Placental epithelial cell (primary cell): Measurements from ENCODE around the gene ANO5. TPM values are rescaled to one million over a fixed set of nuclear protein-coding genes. Genes with fewer than 3 reads are reported as not detected.

Experiments used
- total RNA-seq: library from RNA; depleted of rRNA; stranded (reverse); fragments of >200 nt; gene quantifications from 2 replicates; pipeline ENCODE4 v1.2.3, GENCODE V29; 2012

Gene ANO5, protein sequence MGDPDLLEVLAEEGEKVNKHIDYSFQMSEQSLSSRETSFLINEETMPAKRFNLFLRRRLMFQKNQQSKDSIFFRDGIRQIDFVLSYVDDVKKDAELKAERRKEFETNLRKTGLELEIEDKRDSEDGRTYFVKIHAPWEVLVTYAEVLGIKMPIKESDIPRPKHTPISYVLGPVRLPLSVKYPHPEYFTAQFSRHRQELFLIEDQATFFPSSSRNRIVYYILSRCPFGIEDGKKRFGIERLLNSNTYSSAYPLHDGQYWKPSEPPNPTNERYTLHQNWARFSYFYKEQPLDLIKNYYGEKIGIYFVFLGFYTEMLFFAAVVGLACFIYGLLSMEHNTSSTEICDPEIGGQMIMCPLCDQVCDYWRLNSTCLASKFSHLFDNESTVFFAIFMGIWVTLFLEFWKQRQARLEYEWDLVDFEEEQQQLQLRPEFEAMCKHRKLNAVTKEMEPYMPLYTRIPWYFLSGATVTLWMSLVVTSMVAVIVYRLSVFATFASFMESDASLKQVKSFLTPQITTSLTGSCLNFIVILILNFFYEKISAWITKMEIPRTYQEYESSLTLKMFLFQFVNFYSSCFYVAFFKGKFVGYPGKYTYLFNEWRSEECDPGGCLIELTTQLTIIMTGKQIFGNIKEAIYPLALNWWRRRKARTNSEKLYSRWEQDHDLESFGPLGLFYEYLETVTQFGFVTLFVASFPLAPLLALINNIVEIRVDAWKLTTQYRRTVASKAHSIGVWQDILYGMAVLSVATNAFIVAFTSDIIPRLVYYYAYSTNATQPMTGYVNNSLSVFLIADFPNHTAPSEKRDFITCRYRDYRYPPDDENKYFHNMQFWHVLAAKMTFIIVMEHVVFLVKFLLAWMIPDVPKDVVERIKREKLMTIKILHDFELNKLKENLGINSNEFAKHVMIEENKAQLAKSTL
- total RNA-seq, result not detected in 2 replicates

DNA sequence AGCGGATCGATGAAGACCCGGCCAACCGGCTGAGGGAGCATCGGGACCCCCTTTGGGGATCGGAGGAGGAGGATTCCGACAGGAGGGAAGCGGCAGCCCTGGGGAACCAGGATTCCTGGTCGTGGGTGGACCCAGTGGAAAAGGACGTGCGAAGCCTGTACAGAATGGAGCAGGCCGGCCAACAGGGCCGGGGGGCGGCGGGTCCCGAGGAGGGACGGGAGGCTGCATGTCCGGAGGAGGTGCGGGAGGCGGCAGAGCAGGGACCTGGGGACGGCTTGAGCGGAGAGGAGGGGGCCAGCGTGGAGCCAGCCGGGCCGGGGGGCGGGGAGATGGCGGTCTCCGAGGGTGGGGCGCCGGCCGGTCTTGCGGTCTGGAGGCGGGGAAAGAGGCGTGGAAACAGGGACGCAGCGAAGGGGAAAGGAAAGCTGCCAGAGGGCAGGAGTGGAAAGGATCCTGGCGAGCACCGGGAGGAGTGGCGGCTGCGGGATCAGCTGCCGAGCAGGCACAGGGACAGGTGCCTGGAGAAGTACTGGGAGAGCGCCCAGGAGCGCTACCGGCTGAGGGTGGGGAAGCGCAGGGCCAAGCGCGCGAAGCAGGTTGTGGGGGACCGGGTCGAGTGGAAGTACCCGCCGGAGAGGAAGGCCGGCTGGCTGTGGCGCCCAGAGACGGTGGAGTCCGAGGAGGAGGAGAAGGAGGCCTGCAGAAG is at the start of gene ANO5:
Gene ANO5, plus strand, starts transcription at position 444 of the 706 bp plus-strand sequence. CDS start 408 bp downstream, outside the sequence.

Other genes starting within 250 kb of the ANO5 start
- gene SLC17A6, start 145.3 kb downstream of the ANO5 start, total RNA-seq, result not detected in 2 replicates